Erythroblast (primary cell): ENCODE data around the gene PIK3R2.

Experiments used
- GATA1 ChIP-seq: IDR thresholded peaks from 2 replicates; pipeline ENCODE4 v1.6.1; 2011; ENCODE audit warnings: low read depth, mild to moderate bottlenecking, control low read depth, low read length, moderate library complexity
- POLR2A ChIP-seq: IDR thresholded peaks from 2 replicates; pipeline ENCODE4 v1.6.1; 2011; ENCODE audit warnings: mild to moderate bottlenecking, low read length

DNA sequence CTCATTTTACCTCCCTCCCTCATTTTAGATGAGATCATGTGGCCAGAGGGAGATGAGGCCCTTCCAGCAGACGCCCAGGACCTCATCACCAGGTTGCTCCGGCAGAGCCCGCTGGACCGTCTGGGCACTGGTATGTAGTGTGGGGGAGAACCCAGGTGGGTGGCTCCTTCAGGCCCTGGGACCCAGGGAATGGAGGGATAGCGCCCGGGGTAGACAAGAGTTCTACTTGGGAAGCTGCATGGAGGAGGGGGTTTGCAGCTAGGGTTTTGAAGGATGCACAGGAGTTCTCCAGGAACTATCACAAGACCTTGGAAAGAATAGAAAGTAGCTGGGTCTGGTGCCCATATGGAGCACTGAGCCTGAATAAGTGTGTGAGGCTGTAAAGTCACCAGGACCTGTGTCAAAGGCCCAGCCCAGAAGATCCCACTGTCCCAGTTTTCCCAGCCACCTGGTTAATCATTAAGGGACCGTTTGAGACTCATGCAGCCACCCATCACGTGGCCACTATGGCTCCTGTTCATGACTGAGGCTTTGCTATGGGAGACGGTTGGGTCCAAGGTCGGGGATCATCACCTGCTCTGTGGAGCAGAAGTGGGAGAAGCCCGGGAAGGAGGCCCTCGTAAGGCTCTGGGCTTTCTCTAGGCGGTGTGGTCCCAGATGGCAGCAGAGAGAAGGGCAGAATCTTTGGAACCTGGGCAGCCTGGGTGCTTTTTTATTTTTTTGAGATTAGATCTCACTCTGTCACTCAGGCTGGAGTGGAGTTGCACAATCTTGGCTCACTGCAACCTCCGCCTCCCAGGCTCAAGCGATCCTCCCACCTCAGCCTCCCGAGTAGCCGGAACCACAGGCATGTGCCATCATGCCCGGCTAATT is 17.0 kb upstream of the PIK3R2 start:
- no peak for TF ChIP-seq POLR2A
- TF ChIP-seq GATA1, result no peak
